NCI-H2196 treated with DMSO at 0.1 percent for 48 hours (cell line): ENCODE data around the gene IKBKG.
"Not testable (repeated sequence)": the region's sequence is repeated elsewhere in the genome, so short reads cannot be mapped to it uniquely, and the experiment has no call there.

Source experiments
- DNase-seq: peaks from one replicate; lab custom pipeline; 2025; ENCODE audit not compliant: unreplicated experiment; lab: John Stamatoyannopoulos, UW

IKBKG gene

GRCh38 chrX:154552112-154552806, 4.8 kb downstream of the IKBKG start:
- DNase-seq, result not testable (repeated sequence)

DNA sequence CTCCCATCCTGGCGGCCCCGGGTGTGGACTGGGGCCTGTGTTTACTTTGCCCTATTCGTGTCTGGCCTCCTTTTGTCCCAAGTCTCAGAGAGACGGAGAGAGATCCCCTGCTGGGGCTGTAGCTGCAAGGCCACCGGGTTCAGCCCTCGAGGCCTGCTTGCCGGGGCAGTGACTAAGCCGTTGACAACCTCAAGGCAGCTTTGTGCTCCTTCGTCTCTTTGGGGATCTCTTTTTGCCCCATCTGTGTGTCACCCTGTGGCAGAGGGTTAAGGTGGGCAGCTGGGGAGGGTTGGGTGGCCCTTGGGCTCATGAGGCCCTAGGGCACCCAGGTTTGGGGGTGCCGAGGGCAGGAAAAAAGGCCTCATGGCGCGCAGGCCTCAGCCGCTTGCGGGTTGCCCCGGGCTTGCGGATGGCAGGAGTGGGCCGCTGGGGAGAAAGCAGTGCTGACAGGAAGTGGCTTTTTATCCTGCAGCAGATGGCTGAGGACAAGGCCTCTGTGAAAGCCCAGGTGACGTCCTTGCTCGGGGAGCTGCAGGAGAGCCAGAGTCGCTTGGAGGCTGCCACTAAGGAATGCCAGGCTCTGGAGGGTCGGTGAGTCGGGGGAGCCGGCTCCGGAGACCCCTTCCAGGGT, 10.8 kb downstream of the IKBKG start:
- not testable (repeated sequence) for DNase-seq

DNA sequence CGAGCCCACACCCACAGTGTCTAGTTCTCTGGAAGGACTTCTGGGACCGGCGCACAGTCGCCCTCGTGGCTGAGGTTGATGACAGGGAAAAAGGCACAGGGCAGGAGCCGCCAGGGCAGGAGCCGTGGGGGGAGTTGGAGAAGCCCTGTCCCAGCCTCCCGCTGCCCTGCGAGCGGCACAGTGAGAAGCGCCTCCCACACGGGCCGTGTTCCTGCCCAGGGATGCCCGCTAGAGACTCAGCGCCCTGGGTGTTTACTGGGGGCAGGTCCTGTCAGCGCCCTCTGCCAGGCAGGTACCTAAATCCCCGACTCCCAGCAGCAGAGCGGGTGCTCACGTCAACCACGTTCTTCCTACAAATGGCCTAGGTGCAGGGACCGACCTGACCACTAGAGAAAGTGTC, 11.5 kb downstream of the IKBKG start:
- DNase-seq, result not testable (repeated sequence)

GRCh38 chrX:154560326-154560725, 12.9 kb downstream of the IKBKG start:
- DNase-seq, result not testable (repeated sequence)

DNA sequence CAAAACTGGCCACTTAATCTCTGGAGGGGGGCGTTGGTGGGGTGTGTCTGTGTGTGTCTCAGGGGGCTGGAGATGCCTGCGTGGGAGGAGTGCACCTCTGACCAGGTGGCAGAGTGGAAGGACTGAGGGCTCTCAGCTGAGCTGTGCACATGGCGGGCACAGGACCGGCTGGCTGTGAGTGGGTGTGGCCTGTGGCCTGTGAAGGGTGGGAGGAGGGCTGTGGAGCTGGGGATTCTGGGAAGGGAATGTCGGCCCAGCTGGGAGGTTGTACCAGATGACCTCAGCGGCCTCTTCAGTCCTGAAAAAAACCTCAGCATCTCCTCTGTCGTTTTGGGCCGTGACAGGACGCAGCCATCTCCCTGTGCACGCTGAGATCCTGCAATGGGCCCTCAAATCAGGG, 14.9 kb downstream of the IKBKG start:
- not testable (repeated sequence) for DNase-seq

GRCh38 chrX:154570361-154570760, 22.9 kb downstream of the IKBKG start:
- not testable (repeated sequence) for DNase-seq

DNA sequence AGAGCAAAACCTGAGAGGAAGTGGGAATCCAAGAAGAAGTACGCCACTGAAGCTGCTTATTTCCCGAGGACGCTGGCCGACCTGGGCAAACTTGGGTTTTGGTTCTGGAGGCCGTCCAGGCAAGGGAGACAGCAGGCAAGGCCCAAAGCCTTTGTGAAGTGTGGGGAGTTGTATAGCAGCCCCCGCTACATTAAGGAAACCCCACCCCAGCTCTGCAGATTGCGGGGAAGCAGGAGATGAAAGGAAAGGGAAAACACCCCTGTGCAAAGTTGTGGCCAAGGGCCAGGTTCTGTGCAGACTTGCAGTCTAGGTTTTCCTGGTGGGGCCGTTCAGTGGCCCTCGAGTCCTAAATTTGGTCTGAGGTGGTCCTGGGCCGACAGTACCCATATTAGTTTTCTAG, 25.6 kb downstream of the IKBKG start:
- not testable (repeated sequence) for DNase-seq

DNA sequence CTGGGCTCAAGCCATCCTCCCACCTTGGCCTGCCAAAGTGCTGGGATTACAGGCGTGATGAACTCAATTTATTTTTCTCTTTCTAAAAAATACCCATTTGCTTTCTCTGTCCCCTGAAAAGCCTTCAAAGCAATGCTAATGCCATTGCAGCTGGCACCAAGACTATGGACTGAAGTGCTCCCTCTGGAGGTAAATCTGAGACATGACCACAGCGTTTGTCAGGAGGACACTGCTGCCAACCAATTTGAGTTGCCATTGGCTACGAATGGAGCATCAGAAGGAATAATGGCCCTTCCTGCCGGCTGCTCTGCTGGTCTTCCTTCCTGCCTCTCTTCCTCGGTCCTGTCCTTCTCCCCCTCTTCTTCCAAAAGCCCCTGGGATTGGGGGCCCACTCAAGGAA, 27.7 kb downstream of the IKBKG start:
- not testable (repeated sequence) for DNase-seq

DNA sequence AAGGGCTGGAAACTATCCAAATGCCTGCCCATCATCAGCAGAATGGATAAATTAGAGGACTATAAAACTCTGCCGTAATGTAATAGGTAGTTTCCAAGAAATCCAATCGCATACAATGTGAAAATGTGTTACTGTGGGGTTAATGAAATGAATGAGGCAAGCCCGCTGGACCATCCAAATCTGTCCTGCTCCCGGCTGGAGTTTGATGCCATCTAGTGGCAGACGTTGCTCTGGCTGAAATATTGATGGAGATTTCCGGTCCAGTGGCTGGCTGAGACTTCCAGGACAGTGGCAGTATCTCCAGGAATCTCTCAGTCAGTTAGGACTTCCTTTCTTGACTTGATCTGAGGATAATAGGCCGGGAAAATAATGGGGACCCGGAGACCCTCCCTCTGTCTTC, 35.6 kb downstream of the IKBKG start:
- not testable (repeated sequence) for DNase-seq

DNA sequence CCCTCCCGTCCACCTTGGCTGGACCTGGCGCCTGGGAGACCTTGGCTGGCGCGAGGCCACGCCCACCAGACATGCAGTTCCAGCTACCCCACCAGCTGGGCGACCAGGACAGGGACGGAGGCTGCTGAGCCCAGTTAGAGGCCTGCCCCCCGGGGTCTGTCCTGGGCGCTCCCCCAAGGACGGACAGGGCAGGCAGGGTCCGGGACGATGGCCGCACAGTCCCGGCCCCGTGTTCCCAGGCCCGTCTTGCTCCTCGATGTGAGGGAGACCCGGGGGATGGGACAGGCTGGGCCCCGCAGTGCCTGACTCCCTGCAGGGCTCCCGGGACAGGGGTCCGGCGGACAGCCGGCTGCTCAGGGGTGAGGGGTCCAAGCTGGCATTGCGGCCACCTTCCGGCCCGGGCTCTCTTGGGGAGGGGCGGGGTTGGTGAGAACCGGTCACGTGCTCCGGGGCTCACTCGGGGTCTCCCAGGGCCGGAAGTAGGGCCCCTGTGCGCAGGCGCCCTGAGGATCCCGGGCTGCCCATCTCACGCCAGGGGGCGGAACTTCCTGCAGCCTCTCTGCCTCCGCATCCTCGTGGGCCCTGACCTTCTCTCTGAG, 37.3 kb downstream of the IKBKG start, which contains the start of gene CTAG1A:
TSS of gene CTAG1A (plus strand) at position 549 of the 599 bp plus-strand sequence. CDS start 74 bp downstream, outside the sequence.
- DNase-seq, result not testable (repeated sequence)

DNA sequence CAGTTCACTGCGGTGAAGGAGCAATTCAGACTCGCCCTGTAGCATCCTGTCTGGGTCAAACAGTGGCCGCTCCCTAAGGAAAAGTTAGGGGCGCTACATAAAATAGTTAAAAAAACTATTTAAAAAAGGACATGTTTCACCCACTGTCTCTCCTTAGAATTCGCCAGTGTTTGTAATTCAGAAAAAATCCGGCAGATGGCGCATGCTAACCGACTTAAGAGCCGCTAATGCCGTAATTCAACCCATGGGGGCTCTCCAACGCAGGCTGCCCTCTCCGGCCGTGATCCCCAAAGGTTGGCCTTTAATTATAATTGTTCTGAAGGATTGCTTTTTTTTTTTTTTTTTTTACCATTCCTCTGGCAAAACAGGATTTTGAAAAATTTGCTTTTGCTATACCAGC, 43.0 kb downstream of the IKBKG start:
- DNase-seq, result not testable (repeated sequence)

GRCh38 chrX:154592505-154592904, 45.1 kb downstream of the IKBKG start:
- DNase-seq, result no peak

- no peak for DNase-seq
Measured at GRCh38 chrX:154593201-154593600, 45.8 kb downstream of the IKBKG start.

DNA sequence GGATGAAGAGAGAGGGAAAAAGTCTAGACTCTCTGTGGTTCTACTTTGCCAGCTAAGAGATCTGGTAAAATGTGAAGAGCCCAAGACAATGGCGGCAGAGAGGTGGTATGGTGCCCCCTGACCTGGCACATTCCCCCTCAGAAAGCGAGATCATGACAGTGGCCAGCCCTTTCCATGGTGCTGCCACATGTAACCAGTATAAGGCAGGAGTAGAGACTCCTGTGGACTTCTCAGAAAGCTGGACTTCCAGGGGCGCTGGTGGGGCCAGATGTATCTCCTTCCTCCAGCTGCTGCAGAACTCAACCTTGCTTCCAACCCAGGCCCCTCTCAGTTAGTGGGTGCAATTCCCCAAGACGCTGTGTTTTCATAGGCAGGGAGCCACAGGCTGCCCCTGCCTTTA, 47.1 kb downstream of the IKBKG start:
- no peak for DNase-seq

DNA sequence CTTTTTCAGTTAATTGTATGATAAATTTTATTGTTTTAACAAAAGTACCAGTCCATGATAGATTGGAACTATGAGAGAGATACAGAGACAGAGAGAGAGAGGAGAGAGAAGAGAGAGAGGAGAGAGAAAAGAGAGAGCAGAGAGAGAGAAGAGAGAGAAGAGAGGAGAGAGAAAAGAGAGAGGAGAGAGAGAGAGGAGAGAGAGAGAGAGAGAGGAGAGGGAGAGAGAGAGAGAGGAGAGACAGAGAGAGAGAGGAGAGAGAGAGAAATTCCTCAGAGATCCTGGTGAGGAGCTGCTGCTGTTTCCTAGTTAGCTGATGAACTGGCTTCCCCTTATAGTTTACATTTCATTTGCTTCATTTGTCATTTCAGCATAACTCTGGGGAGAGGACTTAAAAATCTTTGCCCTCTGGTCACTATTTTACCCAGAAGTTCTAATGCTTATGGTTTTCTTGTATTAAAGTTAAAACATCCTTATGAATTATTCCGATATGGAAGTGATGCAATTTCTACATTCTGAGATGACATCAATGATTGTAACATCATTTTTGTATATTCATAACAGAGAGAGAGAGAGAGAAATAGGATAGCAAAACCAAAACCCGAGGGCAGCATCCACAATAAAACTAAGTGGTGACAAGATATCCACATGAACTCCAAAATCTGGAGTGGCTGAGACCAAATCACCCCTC, 48.3 kb downstream of the IKBKG start:
- no peak for DNase-seq

DNA sequence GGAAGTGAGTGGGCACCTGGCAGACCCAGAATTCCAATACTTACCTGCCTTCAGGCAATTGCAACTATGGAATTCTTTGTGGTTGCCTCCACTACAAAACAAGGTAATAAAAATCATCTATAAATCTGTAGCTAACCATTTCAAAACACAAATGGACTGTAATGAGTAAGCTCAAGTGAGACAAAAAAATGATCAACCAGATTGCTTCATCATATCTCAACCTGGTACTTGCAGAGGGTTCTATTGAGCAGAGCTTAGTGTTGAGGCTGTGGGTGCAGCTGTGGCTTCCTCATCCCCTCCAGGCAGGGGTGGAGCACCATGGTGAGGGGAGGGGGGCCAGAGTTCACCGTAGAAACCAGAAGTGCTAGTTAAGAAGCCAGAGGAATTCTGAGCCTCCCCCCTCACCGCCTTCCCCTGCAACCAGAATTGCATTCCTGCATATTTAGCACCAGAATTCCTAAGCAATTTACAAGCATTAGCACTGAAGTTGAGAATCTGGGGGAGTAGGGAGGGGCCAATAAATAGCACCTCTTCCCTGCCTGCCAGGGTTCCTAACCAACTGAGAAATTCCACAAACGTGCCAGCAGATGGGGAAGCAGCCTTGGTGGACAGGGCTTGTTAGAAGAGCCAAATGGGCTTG, 49.0 kb downstream of the IKBKG start:
- DNase-seq, result no peak

- DNase-seq, result no peak
Measured at GRCh38 chrX:154597221-154597620, 49.8 kb downstream of the IKBKG start.

- no peak for DNase-seq
Measured at GRCh38 chrX:154598656-154599055, 51.2 kb downstream of the IKBKG start.

- DNase-seq, result no peak
Measured at GRCh38 chrX:154599531-154599930, 52.1 kb downstream of the IKBKG start.

DNA sequence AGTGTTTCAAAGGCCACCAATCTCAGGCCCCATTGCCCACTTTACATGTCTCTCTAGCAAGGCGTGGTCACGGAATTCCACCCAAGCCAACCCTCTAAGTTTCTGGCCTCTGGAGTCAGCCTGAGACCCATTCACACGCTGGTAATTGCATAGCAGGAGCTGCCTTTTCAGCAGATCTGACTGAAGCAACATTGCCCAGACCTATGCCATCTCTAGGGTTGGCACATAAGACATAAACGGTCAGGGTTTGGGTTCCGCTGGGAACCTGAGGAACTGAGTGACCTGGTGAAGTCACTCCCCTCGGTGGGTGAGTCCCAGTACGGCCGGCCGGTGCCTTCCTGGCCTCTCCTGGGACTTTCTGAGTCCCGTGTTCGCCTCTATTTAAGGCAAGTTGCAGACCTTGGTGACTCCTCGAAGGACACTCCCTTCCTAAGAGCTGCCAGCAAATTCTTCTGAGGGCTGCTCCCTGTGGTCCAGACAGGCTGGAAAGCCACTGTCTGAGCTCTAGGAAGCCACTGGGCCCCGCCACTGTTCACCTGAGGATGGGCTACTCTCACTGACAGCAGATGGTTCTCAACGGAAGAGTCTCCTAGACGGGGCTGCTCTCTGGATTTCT, 53.4 kb downstream of the IKBKG start:
- no peak for DNase-seq

- no peak for DNase-seq
Measured at GRCh38 chrX:154602226-154602625, 54.8 kb downstream of the IKBKG start.
